ENCODE results near the gene MRPL1. TPM values are rescaled to one million over a fixed set of nuclear protein-coding genes. Genes with fewer than 3 reads are reported as not detected.

The MRPL1 gene
- total and polyA plus RNA-seq, 2 of the 13 experiments (the other 11 are each of a cell fraction or from before 2014, with no cell fraction given) = 23.3 to 61.5 TPM

DNA sequence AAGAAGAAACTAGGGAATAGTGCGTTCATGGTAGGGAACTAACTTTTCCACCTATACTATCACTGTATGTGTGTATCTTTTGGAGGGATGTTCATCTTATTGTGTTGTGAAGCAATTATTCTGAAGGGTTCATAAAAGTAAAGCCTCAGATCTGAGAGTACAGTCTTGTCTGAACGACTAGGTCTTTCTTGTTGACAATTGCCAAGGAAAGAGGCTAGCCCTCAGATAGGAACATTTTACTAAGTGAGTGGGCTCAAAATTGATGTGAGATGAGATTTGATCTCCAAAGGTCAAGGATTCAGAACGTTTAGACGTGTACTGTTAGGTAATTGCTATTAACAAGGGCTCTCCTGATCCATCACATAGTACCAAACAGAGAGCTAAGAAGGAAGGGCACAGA is 28.2 kb upstream of the MRPL1 start:
- Histone ChIP-seq H4K20me1 (ENCODE audit: insufficient read depth, low read length) (no peaks in the 10 kb centered on the region), H3K4me1 (ENCODE audit: insufficient read depth, low read length) (peaks cover 6% of the 10 kb centered on the region), H3K36me3 (replicated peaks in 1 of 2; ENCODE audit: control insufficient read depth in 1 of 2, insufficient read depth in 2 of 2, low read length in 2 of 2) (no peaks in the 10 kb centered on the region), H3K9me3 (ENCODE audit: low read length) (no peaks in the 10 kb centered on the region), H2AFZ (ENCODE audit: low read length) (no peak overlapping the region), H3K4me2 (ENCODE audit: low read depth, low read length) (no peak overlapping the region), H3K9ac (ENCODE audit: insufficient read depth, low read depth, low read length) (no peak overlapping the region), H3K27ac (ENCODE audit: extremely low read length, insufficient read depth, low read length) (no peak overlapping the region), H3K4me3 (replicated peaks in 1 of 3; ENCODE audit: insufficient read depth in 1 of 3, low read depth in 2 of 3, low read length in 3 of 3) (no peak overlapping the region), H3K27me3 (ENCODE audit: control insufficient read depth in 1 of 2, insufficient read depth in 2 of 2, low read length in 2 of 2) (no peaks in the 10 kb centered on the region; a peak in 2 of 5 replicates), H3K79me2 (ENCODE audit: insufficient read depth, low read length) (no peaks in the 10 kb centered on the region)
- WGBS (ENCODE audit: low lambda C conversion rate) = 13% methylated on average over 4 of the region's 4 CpGs
- DNase-seq (ENCODE audit: low spot score) (no peak), FAIRE-seq (no peak), ATAC-seq (no peak)
- ChIA-PET POLR2A (no interaction called here), CTCF (ENCODE audit: low intra/inter-chr PET ratio, low total read pairs) (no interaction called here)
- intact Hi-C loops (cut with micrococcal nuclease; ENCODE audit: unreplicated experiment) = no loop called here
- no TSS peak for BruUV-seq (replicated peaks)
- TF ChIP-seq, protein P1, sequence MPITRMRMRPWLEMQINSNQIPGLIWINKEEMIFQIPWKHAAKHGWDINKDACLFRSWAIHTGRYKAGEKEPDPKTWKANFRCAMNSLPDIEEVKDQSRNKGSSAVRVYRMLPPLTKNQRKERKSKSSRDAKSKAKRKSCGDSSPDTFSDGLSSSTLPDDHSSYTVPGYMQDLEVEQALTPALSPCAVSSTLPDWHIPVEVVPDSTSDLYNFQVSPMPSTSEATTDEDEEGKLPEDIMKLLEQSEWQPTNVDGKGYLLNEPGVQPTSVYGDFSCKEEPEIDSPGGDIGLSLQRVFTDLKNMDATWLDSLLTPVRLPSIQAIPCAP (CRISPR knock-in tag; IDR thresholded peaks at IDR 0.05; ENCODE audit: low read depth) = no peak
- no peak for TF ChIP-seq MEIS2 (CRISPR knock-in tag; IDR thresholded peaks at IDR 0.05)
- in situ Hi-C loops (cut with HindIII; ENCODE audit: extremely low pct_ligation_motif_present, low pct_unique_long_range_greater_than_20kb) = no loop called here

DNA sequence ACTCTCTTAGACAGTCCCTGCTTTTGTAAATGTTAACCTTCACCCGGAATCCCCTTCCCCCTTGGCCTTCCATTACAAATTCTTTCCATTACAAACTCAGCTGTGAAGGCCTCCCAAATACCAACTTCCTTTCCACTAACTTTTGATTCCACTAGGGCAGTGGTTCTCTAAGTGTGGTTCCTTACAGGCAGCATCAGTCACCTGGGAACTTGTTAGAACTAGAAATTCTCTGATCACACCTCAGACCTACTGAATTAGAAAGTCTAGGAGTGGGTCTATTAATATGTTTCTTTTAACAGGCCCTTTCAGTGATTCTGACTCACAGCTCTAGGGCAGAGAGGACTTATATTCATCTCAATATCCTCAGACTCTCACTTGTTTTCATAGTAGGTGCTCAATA is 19.0 kb upstream of the MRPL1 start:
- no peak overlapping the region for H3K4me2 ChIP-seq (ENCODE audit: low read depth, low read length)
- 4% methylated on average over 1 of the region's 1 CpG for WGBS (ENCODE audit: low lambda C conversion rate)
- no peaks in the 10 kb centered on the region for H4K20me1 ChIP-seq (ENCODE audit: insufficient read depth, low read length)
- BruUV-seq (replicated peaks) = no TSS peak
- H3K9ac ChIP-seq (ENCODE audit: insufficient read depth, low read depth, low read length) = no peak overlapping the region
- DNase-seq (ENCODE audit: low spot score) (no peak), FAIRE-seq (no peak), ATAC-seq (no peak)
- no peaks in the 10 kb centered on the region for H3K36me3 ChIP-seq (replicated peaks in 1 of 2; ENCODE audit: control insufficient read depth in 1 of 2, insufficient read depth in 2 of 2, low read length in 2 of 2)
- intact Hi-C loops (cut with micrococcal nuclease; ENCODE audit: unreplicated experiment) (no loop called here), in situ Hi-C loops (cut with HindIII; ENCODE audit: extremely low pct_ligation_motif_present, low pct_unique_long_range_greater_than_20kb) (no loop called here)
- CTCF ChIA-PET (ENCODE audit: low intra/inter-chr PET ratio, low total read pairs) = no interaction called here
- H3K4me3 ChIP-seq (replicated peaks in 1 of 3; ENCODE audit: insufficient read depth in 1 of 3, low read depth in 2 of 3, low read length in 3 of 3) = no peak overlapping the region
- H3K79me2 ChIP-seq (ENCODE audit: insufficient read depth, low read length) = no peaks in the 10 kb centered on the region
- POLR2A ChIA-PET = no interaction called here
- no peaks in the 10 kb centered on the region for H3K4me1 ChIP-seq (ENCODE audit: insufficient read depth, low read length)
- no peaks in the 10 kb centered on the region for H3K9me3 ChIP-seq (ENCODE audit: low read length)
- H3K27me3 ChIP-seq (ENCODE audit: control insufficient read depth in 1 of 2, insufficient read depth in 2 of 2, low read length in 2 of 2) = peaks cover 0 to 2% of the 10 kb centered on the region in 2 experiments; a peak in 1 of 5 replicates
- no peak overlapping the region for H3K27ac ChIP-seq (ENCODE audit: extremely low read length, insufficient read depth, low read length)
- H2AFZ ChIP-seq (ENCODE audit: low read length) = no peak overlapping the region
- no peak for TF ChIP-seq ZNF768 (CRISPR knock-in tag; IDR thresholded peaks at IDR 0.05)
- TF ChIP-seq PAXIP1 (CRISPR knock-in tag; conservative IDR thresholded peaks at IDR 0.05) = no peak
- TF ChIP-seq ZNF850 (CRISPR knock-in tag; conservative IDR thresholded peaks at IDR 0.05) = no peak
- TF ChIP-seq, protein P2, sequence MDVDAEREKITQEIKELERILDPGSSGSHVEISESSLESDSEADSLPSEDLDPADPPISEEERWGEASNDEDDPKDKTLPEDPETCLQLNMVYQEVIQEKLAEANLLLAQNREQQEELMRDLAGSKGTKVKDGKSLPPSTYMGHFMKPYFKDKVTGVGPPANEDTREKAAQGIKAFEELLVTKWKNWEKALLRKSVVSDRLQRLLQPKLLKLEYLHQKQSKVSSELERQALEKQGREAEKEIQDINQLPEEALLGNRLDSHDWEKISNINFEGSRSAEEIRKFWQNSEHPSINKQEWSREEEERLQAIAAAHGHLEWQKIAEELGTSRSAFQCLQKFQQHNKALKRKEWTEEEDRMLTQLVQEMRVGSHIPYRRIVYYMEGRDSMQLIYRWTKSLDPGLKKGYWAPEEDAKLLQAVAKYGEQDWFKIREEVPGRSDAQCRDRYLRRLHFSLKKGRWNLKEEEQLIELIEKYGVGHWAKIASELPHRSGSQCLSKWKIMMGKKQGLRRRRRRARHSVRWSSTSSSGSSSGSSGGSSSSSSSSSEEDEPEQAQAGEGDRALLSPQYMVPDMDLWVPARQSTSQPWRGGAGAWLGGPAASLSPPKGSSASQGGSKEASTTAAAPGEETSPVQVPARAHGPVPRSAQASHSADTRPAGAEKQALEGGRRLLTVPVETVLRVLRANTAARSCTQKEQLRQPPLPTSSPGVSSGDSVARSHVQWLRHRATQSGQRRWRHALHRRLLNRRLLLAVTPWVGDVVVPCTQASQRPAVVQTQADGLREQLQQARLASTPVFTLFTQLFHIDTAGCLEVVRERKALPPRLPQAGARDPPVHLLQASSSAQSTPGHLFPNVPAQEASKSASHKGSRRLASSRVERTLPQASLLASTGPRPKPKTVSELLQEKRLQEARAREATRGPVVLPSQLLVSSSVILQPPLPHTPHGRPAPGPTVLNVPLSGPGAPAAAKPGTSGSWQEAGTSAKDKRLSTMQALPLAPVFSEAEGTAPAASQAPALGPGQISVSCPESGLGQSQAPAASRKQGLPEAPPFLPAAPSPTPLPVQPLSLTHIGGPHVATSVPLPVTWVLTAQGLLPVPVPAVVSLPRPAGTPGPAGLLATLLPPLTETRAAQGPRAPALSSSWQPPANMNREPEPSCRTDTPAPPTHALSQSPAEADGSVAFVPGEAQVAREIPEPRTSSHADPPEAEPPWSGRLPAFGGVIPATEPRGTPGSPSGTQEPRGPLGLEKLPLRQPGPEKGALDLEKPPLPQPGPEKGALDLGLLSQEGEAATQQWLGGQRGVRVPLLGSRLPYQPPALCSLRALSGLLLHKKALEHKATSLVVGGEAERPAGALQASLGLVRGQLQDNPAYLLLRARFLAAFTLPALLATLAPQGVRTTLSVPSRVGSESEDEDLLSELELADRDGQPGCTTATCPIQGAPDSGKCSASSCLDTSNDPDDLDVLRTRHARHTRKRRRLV (CRISPR knock-in tag; IDR thresholded peaks at IDR 0.05) = no peak
- TF ChIP-seq CCDC6 (CRISPR knock-in tag; IDR thresholded peaks at IDR 0.05) = no peak
- no peak for TF ChIP-seq ZNF33A (CRISPR knock-in tag; IDR thresholded peaks at IDR 0.05; ENCODE audit: borderline replicate concordance)
- TF ChIP-seq NCOR1 (IDR thresholded peaks at IDR 0.05; ENCODE audit: borderline replicate concordance, low read length) = no peak
